Measurements from ENCODE around the gene PFN1. TPM values are rescaled to one million over a fixed set of nuclear protein-coding genes. Genes with fewer than 3 reads are reported as not detected.

PFN1 gene
- total and polyA plus RNA-seq, 2 of the 8 experiments (the other 6 are each of a cell fraction or from before 2014, with no cell fraction given), result 1,355 to 1,949 TPM

GRCh38 chr17:4902540-4902939 is 45.8 kb downstream of the PFN1 start (continued):
- no peak for TF ChIP-seq POLR2AphosphoS5 (IDR thresholded peaks at IDR 0.05; ENCODE audit: low read depth, low read length)
- TF ChIP-seq RFX5 (IDR thresholded peaks at IDR 0.05; ENCODE audit: borderline replicate concordance, low read depth, low read length), result no peak
- no peak for TF ChIP-seq POU5F1 (IDR thresholded peaks at IDR 0.05; ENCODE audit: low read depth, low read length)
- no peak for TF ChIP-seq CBX5 (IDR thresholded peaks at IDR 0.05; ENCODE audit: low read depth, low read length)

Measured in H1 (cell line).